GM12801 (cell line): ENCODE results near the gene PREP.

Experiments
- TF ChIP-seq, protein P1 (sequence below): IDR thresholded peaks from one replicate; pipeline ENCODE4 v1.5.1; 2011; ENCODE audit warnings: control low read depth; ENCODE audit not compliant: insufficient read length; ENCODE audit errors: extremely low read depth

PREP gene

DNA sequence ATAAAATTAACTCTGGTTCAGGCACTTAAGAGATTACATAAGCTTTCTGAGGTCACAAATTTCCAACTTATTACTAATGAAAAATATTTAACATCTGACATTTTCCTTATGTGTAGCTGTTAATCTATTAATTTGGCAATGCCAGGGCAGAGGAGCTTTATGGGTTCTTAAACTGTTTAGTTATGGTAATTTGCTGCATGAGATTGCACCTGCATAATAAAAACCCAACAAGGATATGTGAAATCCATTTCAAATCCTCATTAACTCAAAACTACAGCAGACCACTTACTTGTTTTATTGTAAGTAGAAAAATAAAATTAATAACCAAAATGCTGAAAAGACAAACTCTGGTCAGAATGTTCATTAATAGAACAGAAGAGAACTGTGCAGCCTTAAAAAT, 98.1 kb downstream of the PREP start:
- TF ChIP-seq, protein P1, sequence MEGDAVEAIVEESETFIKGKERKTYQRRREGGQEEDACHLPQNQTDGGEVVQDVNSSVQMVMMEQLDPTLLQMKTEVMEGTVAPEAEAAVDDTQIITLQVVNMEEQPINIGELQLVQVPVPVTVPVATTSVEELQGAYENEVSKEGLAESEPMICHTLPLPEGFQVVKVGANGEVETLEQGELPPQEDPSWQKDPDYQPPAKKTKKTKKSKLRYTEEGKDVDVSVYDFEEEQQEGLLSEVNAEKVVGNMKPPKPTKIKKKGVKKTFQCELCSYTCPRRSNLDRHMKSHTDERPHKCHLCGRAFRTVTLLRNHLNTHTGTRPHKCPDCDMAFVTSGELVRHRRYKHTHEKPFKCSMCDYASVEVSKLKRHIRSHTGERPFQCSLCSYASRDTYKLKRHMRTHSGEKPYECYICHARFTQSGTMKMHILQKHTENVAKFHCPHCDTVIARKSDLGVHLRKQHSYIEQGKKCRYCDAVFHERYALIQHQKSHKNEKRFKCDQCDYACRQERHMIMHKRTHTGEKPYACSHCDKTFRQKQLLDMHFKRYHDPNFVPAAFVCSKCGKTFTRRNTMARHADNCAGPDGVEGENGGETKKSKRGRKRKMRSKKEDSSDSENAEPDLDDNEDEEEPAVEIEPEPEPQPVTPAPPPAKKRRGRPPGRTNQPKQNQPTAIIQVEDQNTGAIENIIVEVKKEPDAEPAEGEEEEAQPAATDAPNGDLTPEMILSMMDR, result no peak

DNA sequence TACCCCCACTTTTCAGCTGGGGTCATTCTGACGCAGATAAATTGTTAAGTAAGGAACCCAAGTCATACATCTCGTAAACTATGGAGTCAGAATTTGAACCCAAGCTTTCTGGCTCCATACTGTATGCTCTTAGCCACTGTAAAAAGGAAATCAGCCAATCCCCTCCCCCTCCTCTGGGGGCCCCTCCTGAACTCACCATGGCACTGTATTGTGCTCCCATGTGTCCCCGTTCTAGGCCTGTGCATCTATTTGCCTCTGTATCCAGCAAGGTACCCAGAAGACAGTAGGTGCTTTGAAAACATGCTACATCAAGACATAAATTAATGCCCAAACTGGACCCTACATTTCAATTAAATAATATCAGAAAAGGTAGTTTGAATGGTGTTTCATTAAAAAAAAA, 98.5 kb downstream of the PREP start:
- TF ChIP-seq, protein P1, result no peak

DNA sequence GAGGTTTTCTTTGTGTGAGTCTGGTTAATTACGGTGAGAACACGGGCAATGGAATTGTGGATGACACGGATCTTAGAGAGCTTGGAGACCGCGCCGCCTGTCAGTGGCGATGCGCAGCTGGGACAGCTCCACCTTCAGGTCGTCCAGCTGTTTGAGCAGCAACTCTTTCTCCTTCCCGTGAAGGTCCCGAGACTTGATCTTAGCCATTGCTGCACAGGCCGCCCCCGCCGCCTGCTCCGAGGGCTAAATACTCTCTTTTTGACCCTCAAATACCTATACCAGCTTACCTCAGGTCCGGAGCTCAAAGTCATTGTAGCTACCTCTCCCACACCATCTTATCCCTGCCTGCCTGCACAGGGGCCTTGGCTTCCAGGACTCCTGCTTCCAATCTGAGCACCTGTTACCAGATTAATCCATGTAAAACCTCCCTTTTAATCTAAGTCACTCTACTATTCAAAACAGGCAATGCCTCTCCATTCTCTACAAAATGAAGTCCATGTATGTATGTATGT, 100.2 kb downstream of the PREP start:
- TF ChIP-seq, protein P1, result no peak

DNA sequence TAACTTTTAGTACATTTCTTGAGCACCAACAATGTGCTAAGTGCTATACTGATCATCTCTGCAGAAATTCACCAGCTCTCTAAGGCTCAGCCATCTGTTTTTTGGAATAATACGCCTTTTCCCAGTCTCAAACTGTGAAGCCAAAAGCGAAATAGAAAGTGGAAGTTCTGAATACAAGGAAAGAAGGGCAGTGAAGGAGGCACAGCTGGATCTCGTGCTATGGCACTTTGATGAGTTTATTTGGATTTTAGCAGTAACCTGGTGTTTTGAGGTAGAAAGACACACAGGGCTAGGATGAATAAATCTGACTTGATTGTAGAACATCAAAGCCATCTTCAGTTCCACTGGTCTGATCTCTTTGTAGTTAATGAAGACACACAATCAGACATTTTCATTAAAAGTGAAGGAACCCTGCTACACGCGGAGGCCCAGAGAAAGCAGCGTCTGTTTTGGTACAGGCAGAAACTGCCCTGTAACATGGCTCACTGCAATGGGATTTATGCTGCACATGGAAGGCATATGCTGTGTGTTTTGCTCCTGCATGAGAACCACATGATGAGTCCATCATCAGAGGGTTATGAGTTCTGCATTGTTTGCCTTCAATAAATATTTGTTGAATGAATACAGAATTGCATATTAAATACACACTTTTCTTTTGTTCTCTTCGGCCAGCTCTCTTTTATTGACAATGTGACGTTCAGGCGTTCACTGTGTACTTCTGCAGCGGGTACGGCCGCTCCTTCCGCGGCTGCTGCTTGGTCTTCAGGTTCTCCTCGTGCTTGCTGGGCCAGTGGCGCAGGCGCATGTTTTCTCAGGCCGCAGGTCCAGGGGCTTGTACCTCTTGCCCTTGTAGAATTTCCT, 100.9 kb downstream of the PREP start:
- TF ChIP-seq, protein P1, result no peak

DNA sequence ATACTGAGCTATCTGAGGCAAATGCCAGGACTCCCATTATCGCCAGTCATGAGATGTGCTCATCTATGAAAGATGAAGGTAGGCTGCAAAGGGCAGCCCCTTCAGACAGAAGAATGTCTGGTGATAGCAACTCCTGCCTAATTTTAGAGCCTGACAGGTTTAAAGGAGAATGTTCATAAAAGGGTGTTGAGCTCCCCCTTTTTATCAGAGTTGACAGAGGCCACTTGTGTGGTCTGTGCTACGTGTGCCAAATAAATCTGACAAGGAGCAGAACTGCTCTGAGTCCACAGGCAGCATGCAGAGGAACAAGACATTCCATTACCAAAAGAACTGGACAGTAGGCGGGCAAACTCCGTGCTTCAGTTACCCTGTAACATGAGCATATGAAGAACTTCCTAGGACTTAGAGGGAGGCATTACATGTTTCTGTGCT, 101.8 kb downstream of the PREP start:
- TF ChIP-seq, protein P1, result no peak

DNA sequence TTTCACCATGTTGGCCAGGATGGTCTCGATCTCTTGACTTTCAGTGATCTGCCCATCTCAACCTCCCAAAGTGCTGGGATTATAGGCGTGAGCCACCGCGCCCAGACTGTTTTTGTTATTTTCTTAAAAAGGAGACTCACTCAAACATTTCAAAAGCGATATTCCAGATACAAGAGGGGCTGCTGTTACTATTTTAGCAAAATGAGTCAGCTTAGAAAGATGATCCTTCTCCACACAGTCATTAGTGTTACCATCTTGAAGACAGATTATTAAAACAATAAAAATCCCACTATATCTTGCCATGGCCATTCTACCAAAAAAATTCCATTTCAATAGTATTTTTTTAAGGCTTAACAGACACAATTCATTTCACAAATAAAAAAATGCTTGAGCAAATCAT, 102.8 kb downstream of the PREP start:
- TF ChIP-seq, protein P1, result no peak

DNA sequence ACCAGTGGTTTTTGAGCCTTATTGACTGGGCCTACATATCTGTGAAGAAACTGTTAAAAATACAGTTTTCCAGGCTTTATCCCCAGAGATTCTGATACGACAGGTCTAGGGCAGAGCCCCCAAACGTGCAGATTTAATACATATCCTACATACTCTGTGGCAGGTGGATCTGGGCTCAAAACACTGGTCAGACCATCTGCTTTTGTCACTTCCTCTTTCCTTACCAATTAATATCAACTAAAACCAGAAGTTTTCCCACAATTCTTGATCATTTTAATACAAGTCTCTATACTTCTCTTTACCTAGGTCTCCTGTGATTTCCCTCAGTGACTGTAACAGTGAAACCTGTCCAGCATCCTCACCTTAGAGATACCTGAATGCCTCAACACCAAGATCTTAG, 108.8 kb downstream of the PREP start:
- TF ChIP-seq, protein P1, result no peak
